ENCODE measurements around the gene TGM3.

DNA sequence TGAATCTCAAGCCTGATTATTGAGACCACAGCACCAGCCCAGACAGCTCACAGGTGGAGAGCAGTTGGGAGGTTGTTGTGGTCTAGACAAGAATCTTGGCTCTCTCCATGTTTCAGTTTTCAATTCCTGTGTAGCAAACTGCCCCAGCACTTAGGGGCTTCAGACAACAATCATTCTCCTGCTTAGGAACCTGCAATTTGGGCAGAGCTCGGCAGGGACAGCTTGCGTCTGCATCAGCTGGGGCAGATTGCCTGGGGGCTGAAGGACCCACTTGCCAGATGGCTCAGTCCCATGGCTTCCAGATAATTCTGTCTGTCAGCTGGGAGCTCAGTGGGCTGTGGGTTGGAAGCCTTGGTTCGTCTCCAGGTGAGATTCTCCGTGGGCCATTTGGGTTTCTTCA lies 91.8 kb downstream of the TGM3 start:
- no peak for TF ChIP-seq BCL11A (IDR thresholded peaks at IDR 0.05; ENCODE audit: low read depth, low read length)
- TF ChIP-seq, protein P1, sequence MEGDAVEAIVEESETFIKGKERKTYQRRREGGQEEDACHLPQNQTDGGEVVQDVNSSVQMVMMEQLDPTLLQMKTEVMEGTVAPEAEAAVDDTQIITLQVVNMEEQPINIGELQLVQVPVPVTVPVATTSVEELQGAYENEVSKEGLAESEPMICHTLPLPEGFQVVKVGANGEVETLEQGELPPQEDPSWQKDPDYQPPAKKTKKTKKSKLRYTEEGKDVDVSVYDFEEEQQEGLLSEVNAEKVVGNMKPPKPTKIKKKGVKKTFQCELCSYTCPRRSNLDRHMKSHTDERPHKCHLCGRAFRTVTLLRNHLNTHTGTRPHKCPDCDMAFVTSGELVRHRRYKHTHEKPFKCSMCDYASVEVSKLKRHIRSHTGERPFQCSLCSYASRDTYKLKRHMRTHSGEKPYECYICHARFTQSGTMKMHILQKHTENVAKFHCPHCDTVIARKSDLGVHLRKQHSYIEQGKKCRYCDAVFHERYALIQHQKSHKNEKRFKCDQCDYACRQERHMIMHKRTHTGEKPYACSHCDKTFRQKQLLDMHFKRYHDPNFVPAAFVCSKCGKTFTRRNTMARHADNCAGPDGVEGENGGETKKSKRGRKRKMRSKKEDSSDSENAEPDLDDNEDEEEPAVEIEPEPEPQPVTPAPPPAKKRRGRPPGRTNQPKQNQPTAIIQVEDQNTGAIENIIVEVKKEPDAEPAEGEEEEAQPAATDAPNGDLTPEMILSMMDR (IDR thresholded peaks at IDR 0.05 in 2 of 3, conservative IDR thresholded peaks at IDR 0.05 in 1 of 3; ENCODE audit: control insufficient read depth in 2 of 3, extremely low read depth in 1 of 3, insufficient read depth in 1 of 3, low read depth in 3 of 3, low read length in 3 of 3), result no peak
- TF ChIP-seq POLR2A (IDR thresholded peaks at IDR 0.05; ENCODE audit: low read depth, low read length), result no peak
- TF ChIP-seq USF1 (IDR thresholded peaks at IDR 0.05; ENCODE audit: borderline replicate concordance, extremely low read length, insufficient read depth, low read depth, low read length), result no peak
- no peak for TF ChIP-seq LARP7 (IDR thresholded peaks at IDR 0.05)
- no peak for TF ChIP-seq SMC3 (IDR thresholded peaks at IDR 0.05; ENCODE audit: borderline replicate concordance, low read length)
- no peak for TF ChIP-seq RAD21 (IDR thresholded peaks at IDR 0.05; ENCODE audit: insufficient read depth, low read depth, low read length)
- TF ChIP-seq SREBF2 (IDR thresholded peaks at IDR 0.05; ENCODE audit: low read length), result no peak
- TF ChIP-seq MTA3 (IDR thresholded peaks at IDR 0.05; ENCODE audit: borderline replicate concordance, low read length), result no peak
- no peak for TF ChIP-seq CREB1 (IDR thresholded peaks at IDR 0.05; ENCODE audit: low read depth)
- TF ChIP-seq RELA (IDR thresholded peaks at IDR 0.05; ENCODE audit: borderline replicate concordance, partially characterized antibody), result no peak

Data from GM12878 (cell line).